HepG2 (cell line): ENCODE measurements around the gene RAD52. TPM values are rescaled to one million over a fixed set of nuclear protein-coding genes. Genes with fewer than 3 reads are reported as not detected.

ENCODE experiments used
- ATAC-seq: fragments of 200-7000 bp; cut with Tn5 transposase; 3 replicates; pipeline ENCODE4 v1.9.1; 2020; ENCODE audit warnings: mild to moderate bottlenecking, moderate library complexity
- BruUV-seq: library from RNA; stranded (reverse); fragments of 400-500 nt; replicated peaks from 2 replicates; lab custom pipeline; 2021; lab: Mats Ljungman, UMichigan
- CTCF ChIA-PET: fragments of 300-600 bp; formaldehyde crosslinking; extraction: SDS; loops from one replicate; lab custom pipeline; 2021; ENCODE audit warnings: low total read pairs, inconsistent platforms, low intra/inter-chr PET ratio; lab: Yijun Ruan, JAX
- POLR2A ChIA-PET: fragments of 350-600 bp; sonication (Branson Sonifier 250); formaldehyde crosslinking; loops from one replicate; lab custom pipeline; 2020; ENCODE audit warnings: antibody characterized with exemption, inconsistent platforms; lab: Yijun Ruan, JAX
- DNase-seq: peaks from one replicate; pipeline ENCODE4 v3.0.0-alpha.2; 2015; ENCODE audit warnings: low spot score
- FAIRE-seq: peaks from 3 replicates; lab custom pipeline; 2011; peaks lifted over from hg19 to GRCh38; lab: Jason Lieb, UNC
- H2AFZ ChIP-seq: one replicate; pipeline ENCODE4 v1.6.1; 2011; ENCODE audit warnings: low read length, inconsistent platforms
- H3K27ac ChIP-seq: fragments of 300-600 bp; 3 replicates; pipeline ENCODE4 v1.8.0; 2011; ENCODE audit warnings: mixed run types, mild to moderate bottlenecking, mixed read lengths, low read length, inconsistent platforms; ENCODE audit not compliant: insufficient read depth; ENCODE audit errors: extremely low read length
- H3K27me3 ChIP-seq, 2 experiments: fragments of 200-600 bp in 1 of 2; 2 replicates in 1 of 2; 3 replicates in 1 of 2; pipeline versions ENCODE4 v1.6.0 to v1.8.0; 2011; ENCODE audit warnings: low read length in 2 of 2, mild to moderate bottlenecking in 2 of 2, moderate library complexity in 2 of 2, inconsistent platforms in 1 of 2; ENCODE audit not compliant: insufficient read depth in 2 of 2, control insufficient read depth in 1 of 2
- H3K36me3 ChIP-seq, 2 experiments: fragments of 200-600 bp in 1 of 2; replicated peaks in 1 of 2; 2 replicates in 1 of 2; 3 replicates in 1 of 2; pipeline versions ENCODE4 v1.5.1 to v1.8.0; 2011; ENCODE audit warnings: low read length in 2 of 2, inconsistent platforms in 1 of 2; ENCODE audit not compliant: insufficient read depth in 2 of 2, control insufficient read depth in 1 of 2
- H3K4me1 ChIP-seq: 2 replicates; pipeline ENCODE4 v1.5.1; 2012; ENCODE audit warnings: low read length, inconsistent platforms; ENCODE audit not compliant: insufficient read depth
- H3K4me2 ChIP-seq: 2 replicates; pipeline ENCODE4 v1.6.0; 2011; ENCODE audit warnings: low read depth, low read length, inconsistent platforms
- H3K4me3 ChIP-seq, 3 experiments: fragments of 200-600 bp in 1 of 3; sonication (generic), shearing (Covaris generic) in 1 of 3; replicated peaks in 1 of 3; 2 replicates each; pipeline ENCODE4 v1.5.1; 2011 to 2016; ENCODE audit warnings: low read length in 3 of 3, inconsistent platforms in 2 of 3, low read depth in 2 of 3, mild to moderate bottlenecking in 2 of 3, control low read depth in 1 of 3, mixed read lengths in 1 of 3; ENCODE audit not compliant: insufficient read depth in 1 of 3
- H3K79me2 ChIP-seq: one replicate; pipeline ENCODE4 v1.6.1; 2011; ENCODE audit warnings: low read length, inconsistent platforms; ENCODE audit not compliant: insufficient read depth
- H3K9ac ChIP-seq: 2 replicates; pipeline ENCODE4 v1.6.0; 2011; ENCODE audit warnings: mild to moderate bottlenecking, low read depth, low read length, inconsistent platforms; ENCODE audit not compliant: insufficient read depth
- H3K9me3 ChIP-seq: 2 replicates; pipeline ENCODE4 v1.5.1; 2012; ENCODE audit warnings: mild to moderate bottlenecking, low read length
- H4K20me1 ChIP-seq: 2 replicates; pipeline ENCODE4 v1.6.0; 2011; ENCODE audit warnings: inconsistent platforms, mild to moderate bottlenecking, low read length, moderate library complexity; ENCODE audit not compliant: insufficient read depth
- AGO1 ChIP-seq: fragments of 200-400 bp; formaldehyde crosslinking; IDR thresholded peaks from 2 replicates; pipeline ENCODE4 v1.6.1; 2017; ENCODE audit warnings: mild to moderate bottlenecking, low read depth, low read length, moderate library complexity; ENCODE audit not compliant: poor library complexity, severe bottlenecking
- NONO ChIP-seq, 2 experiments: fragments of 450-650 bp in 1 of 2; sonication (generic) in 1 of 2; formaldehyde crosslinking in 1 of 2; IDR thresholded peaks in 1 of 2; conservative IDR thresholded peaks in 1 of 2; 2 replicates each; pipeline versions ENCODE4 v1.6.1 to v1.8.0; 2017 to 2022; ENCODE audit warnings: mild to moderate bottlenecking in 1 of 2, missing genetic modification reagents in 1 of 2, moderate library complexity in 1 of 2
- NR1H2 ChIP-seq: sonication (generic); formaldehyde crosslinking; IDR thresholded peaks from 2 replicates; pipeline ENCODE4 v1.8.1; 2022; ENCODE audit warnings: low read depth, missing genetic modification reagents, borderline replicate concordance
- REL ChIP-seq: sonication (generic); formaldehyde crosslinking; conservative IDR thresholded peaks from 2 replicates; pipeline ENCODE4 v1.8.0; 2022; ENCODE audit warnings: mild to moderate bottlenecking, missing genetic modification reagents, moderate library complexity
- SRY ChIP-seq: sonication (generic); formaldehyde crosslinking; IDR thresholded peaks from 2 replicates; pipeline ENCODE4 v1.8.0; 2022; ENCODE audit warnings: mild to moderate bottlenecking, missing genetic modification reagents
- ZNF543 ChIP-seq: sonication (generic); formaldehyde crosslinking; IDR thresholded peaks from 2 replicates; pipeline ENCODE4 v1.4.0; 2020; ENCODE audit warnings: mild to moderate bottlenecking, missing genetic modification reagents
- ZNF550 ChIP-seq: sonication (generic); formaldehyde crosslinking; IDR thresholded peaks from 2 replicates; pipeline ENCODE4 v1.4.0; 2020; ENCODE audit warnings: mild to moderate bottlenecking, missing genetic modification reagents, borderline replicate concordance
- ZNF557 ChIP-seq: sonication (generic); formaldehyde crosslinking; IDR thresholded peaks from 2 replicates; pipeline ENCODE4 v1.4.0; 2020; ENCODE audit warnings: missing genetic modification reagents
- ZNF766 ChIP-seq: sonication (generic); formaldehyde crosslinking; IDR thresholded peaks from 2 replicates; pipeline ENCODE4 v1.5.0; 2020; ENCODE audit warnings: missing genetic modification reagents, borderline replicate concordance
- WGBS: methylation state at CpG from one replicate; pipeline ENCODE4 v1.1.6; 2017; ENCODE audit warnings: low lambda C conversion rate; 5-methylcytosine and 5-hydroxymethylcytosine counted together
- in situ Hi-C: cut with HindIII; loops from 2 replicates; pipeline ENCODE4 v1.10.0; 2017; ENCODE audit warnings: low pct_unique_long_range_greater_than_20kb; ENCODE audit not compliant: extremely low pct_ligation_motif_present
- intact Hi-C: fragments of 100-400 bp; cut with micrococcal nuclease; formaldehyde crosslinking; loops from one replicate; pipeline ENCODE4 v1.10.0; 2022; ENCODE audit not compliant: unreplicated experiment
- polyA plus RNA-seq, 8 experiments: library from polyadenylated mRNA; depleted of rRNA in 3 of 8; stranded (reverse) in 7 of 8; unstranded in 1 of 8; fragments of >200 nt; fragmentation: Illumina TruSeq in 4 of 8; extraction: Trizol in 4 of 8; gene quantifications; 2 replicates each; pipeline versions ENCODE4 v1.2.1 to v1.2.3, GENCODE V29; 2011 to 2016; ENCODE audit warnings: low read depth in 4 of 8, missing spikeins in 1 of 8, mixed read lengths in 1 of 8; ENCODE audit not compliant: insufficient read depth in 1 of 8
- total RNA-seq, 5 experiments: library from RNA; depleted of rRNA; stranded (reverse); fragments of >200 nt; fragmentation: Illumina TruSeq; extraction: Trizol; gene quantifications; 2 replicates each; pipeline ENCODE4 v1.2.3, GENCODE V29; 2016; ENCODE audit warnings: low read depth in 1 of 5
- TF ChIP-seq, protein P1 (sequence below): sonication (generic); formaldehyde crosslinking; IDR thresholded peaks from 2 replicates; pipeline ENCODE4 v1.4.0; 2020; ENCODE audit warnings: missing genetic modification reagents, borderline replicate concordance

RAD52 gene
- total and polyA plus RNA-seq, 2 of the 13 experiments (the other 11 are each of a cell fraction or from before 2014, with no cell fraction given), result 14.3 to 19.9 TPM

DNA sequence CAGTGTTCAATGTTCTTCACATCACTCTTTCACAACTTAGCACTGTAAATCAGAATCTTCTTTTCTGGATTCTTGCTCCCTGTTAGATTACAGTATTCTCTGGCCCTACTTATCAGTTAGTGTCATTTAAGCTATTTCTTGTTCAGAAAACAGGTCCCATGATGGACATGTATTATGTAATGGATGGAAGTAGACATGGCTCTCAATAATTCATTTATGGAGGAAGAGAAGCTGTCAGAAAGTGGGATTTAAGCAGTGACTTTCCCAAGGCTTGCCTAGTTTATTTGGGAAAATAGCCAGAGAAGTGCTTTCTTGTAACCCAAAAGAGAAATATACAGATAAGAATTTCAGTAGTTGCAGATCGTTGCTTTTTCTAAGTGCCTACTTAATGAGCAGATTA, 43.2 kb upstream of the RAD52 start:
- Histone ChIP-seq H3K4me2 (peak overlapping the region; percentile 78), H3K27ac (no peak overlapping the region), H3K4me3 (peak overlapping the region; percentile 12 to 81 (median 62); a peak in 4 of 6 replicates), H2AFZ (no peak overlapping the region), H3K9me3 (no peaks in the 10 kb centered on the region), H4K20me1 (no peaks in the 10 kb centered on the region), H3K4me1 (peaks cover 50% of the 10 kb centered on the region), H3K79me2 (peaks cover 44% of the 10 kb centered on the region), H3K36me3 (no peaks in the 10 kb centered on the region), H3K27me3 (no peaks in the 10 kb centered on the region; a peak in 1 of 5 replicates), H3K9ac (peak overlapping the region; percentile 2; the same call in 1 of the 2 replicates)
- FAIRE-seq, result no peak
- ChIA-PET POLR2A (no interaction called here), CTCF (no interaction called here)
- intact Hi-C loops (loop anchor here (5.0 kb wide), 1 partner anchor 60 kb away; no protein-coding TSS in a partner anchor), in situ Hi-C loops (no loop called here)
- no TSS peak for BruUV-seq
- DNase-seq, result no peak
- no peak for ATAC-seq
- TF ChIP-seq ZNF550 (CRISPR knock-in tag) (no peak), ZNF557 (CRISPR knock-in tag) (no peak), ZNF543 (CRISPR knock-in tag) (no peak), AGO1 (no peak), NR1H2 (CRISPR knock-in tag) (no peak)
- 84% methylated on average over 1 of the region's 1 CpG for WGBS

DNA sequence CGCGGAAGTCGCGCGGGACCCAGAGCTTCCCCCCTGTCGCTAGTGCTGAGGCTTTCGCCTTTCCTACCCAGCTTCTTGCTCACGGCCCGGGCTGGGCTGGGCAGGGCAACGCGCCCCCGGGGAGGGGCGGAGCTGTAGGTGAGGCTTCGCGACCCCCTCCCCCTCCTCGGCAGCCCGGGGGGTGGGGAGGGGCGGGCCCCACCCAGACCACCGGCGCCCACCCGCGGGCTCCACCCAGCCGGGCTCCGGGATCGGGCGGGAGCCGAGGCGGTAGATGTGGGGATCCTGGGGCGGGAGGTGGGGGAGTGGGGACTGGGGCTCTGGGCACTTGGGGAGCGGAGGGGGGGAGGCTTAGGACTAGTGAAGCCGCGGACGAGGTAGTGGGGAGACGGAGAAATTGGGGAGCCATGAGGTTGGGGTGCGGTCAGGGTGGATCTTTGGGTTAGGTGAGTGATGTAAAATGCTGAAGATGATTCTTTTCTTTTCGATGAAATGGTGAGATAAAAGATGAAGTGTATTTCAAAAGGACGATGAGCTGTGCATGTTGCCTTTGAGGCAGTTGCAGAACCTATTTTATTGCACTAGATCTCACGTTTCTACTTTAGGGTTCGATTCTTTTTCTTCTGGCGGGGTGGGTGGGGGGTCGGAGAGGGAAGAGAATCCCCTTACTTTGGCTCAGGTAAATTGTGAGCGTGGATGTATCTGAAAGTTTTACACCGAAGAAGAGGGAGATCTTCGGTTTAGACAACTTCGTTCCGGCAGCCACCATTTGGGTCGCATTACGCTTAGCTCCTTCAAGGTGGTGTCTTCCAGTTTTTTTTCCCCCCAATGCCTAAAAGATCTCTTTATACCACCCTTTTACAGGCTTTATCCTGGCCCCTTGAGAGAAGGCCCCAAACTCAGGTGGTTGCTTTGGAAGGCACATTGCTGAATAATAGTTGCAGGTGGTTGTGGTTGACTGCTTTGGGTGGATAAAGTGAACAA, 42.1 kb upstream of the RAD52 start:
- Histone ChIP-seq H3K4me1 (peaks cover 47% of the 10 kb centered on the region), H3K4me3 (peak overlapping the region; percentile 62 to 83 (median 81)), H3K27ac (peak overlapping the region; percentile 93), H2AFZ (peak overlapping the region; percentile 5), H4K20me1 (no peaks in the 10 kb centered on the region), H3K79me2 (peaks cover 36% of the 10 kb centered on the region), H3K4me2 (peak overlapping the region; percentile 78), H3K27me3 (no peaks in the 10 kb centered on the region; a peak in 1 of 5 replicates), H3K36me3 (no peaks in the 10 kb centered on the region), H3K9me3 (no peaks in the 10 kb centered on the region), H3K9ac (peak overlapping the region; percentile 84)
- in situ Hi-C loops, result no loop called here
- TSS peak; percentile 79 for BruUV-seq
- POLR2A ChIA-PET, result interaction anchor here (1.0 to 2.4 kb wide), 2 partner anchors 42 to 101 kb away, joined by 3 to 20 read pairs; partner anchors contain the start of gene RAD52
- no peak for DNase-seq
- CTCF ChIA-PET, result no interaction called here
- intact Hi-C loops, result loop anchor here (5.0 kb wide), 1 partner anchor 61 kb away; no protein-coding TSS in a partner anchor
- FAIRE-seq, result no peak
- ATAC-seq, result peak; percentile 46
- under 1% methylated on average over 24 of the region's 48 CpGs for WGBS
- peak; percentile 28; the same call in 1 of the 2 replicates for TF ChIP-seq SRY (CRISPR knock-in tag)
- TF ChIP-seq, protein P1, sequence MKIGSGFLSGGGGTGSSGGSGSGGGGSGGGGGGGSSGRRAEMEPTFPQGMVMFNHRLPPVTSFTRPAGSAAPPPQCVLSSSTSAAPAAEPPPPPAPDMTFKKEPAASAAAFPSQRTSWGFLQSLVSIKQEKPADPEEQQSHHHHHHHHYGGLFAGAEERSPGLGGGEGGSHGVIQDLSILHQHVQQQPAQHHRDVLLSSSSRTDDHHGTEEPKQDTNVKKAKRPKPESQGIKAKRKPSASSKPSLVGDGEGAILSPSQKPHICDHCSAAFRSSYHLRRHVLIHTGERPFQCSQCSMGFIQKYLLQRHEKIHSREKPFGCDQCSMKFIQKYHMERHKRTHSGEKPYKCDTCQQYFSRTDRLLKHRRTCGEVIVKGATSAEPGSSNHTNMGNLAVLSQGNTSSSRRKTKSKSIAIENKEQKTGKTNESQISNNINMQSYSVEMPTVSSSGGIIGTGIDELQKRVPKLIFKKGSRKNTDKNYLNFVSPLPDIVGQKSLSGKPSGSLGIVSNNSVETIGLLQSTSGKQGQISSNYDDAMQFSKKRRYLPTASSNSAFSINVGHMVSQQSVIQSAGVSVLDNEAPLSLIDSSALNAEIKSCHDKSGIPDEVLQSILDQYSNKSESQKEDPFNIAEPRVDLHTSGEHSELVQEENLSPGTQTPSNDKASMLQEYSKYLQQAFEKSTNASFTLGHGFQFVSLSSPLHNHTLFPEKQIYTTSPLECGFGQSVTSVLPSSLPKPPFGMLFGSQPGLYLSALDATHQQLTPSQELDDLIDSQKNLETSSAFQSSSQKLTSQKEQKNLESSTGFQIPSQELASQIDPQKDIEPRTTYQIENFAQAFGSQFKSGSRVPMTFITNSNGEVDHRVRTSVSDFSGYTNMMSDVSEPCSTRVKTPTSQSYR, result peak; percentile 69
- 0 out of 2 replicates have a peak, but pooled peaks have one; percentile 7 for TF ChIP-seq ZNF766 (CRISPR knock-in tag)
- no peak for TF ChIP-seq NONO (IDR thresholded peaks at IDR 0.05)
- TF ChIP-seq NONO (CRISPR knock-in tag; conservative IDR thresholded peaks at IDR 0.05), result 0 out of 2 replicates have a peak, but pooled peaks have one; percentile 4
- 0 out of 2 replicates have a peak, but pooled peaks have one; percentile 9 for TF ChIP-seq REL (CRISPR knock-in tag)
